ENCODE data around the gene SERPINA1. TPM values are rescaled to one million over a fixed set of nuclear protein-coding genes. Genes with fewer than 3 reads are reported as not detected.

Gene SERPINA1
- total RNA-seq, 1 donor from 2014 or later: 0.58 TPM

DNA sequence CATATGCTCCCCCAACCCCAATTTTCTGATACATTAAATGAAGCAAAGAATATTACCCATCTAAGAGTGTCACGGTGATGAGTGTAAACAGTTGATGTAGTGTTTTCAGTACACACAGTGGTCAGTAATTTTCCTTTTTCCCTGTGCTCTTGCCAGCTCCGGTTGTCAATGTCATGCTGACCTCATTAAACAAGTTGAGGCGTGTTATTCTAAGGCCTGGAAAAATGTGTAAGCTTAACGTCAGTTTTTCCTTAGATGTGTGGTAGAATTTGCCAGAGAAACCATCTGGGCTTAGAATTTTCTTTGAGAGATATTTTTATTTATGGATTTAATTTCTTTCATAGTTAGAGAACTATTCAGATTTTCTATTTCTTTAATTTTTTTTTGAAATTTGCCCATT is 53.5 kb downstream of the SERPINA1 start:
- peaks cover 8% of the 10 kb centered on the region for H3K9me3 Mint-ChIP-seq
- TF ChIP-seq, protein P1, sequence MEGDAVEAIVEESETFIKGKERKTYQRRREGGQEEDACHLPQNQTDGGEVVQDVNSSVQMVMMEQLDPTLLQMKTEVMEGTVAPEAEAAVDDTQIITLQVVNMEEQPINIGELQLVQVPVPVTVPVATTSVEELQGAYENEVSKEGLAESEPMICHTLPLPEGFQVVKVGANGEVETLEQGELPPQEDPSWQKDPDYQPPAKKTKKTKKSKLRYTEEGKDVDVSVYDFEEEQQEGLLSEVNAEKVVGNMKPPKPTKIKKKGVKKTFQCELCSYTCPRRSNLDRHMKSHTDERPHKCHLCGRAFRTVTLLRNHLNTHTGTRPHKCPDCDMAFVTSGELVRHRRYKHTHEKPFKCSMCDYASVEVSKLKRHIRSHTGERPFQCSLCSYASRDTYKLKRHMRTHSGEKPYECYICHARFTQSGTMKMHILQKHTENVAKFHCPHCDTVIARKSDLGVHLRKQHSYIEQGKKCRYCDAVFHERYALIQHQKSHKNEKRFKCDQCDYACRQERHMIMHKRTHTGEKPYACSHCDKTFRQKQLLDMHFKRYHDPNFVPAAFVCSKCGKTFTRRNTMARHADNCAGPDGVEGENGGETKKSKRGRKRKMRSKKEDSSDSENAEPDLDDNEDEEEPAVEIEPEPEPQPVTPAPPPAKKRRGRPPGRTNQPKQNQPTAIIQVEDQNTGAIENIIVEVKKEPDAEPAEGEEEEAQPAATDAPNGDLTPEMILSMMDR (IDR thresholded peaks at IDR 0.05; ENCODE audit: unreplicated experiment): no peak
- no peak overlapping the region for H3K4me3 Mint-ChIP-seq
- no peak for DNase-seq (ENCODE audit: low spot score in 2 of 2, unreplicated experiment in 2 of 2)
- H3K27me3 Mint-ChIP-seq (ENCODE audit: low read depth): no peaks in the 10 kb centered on the region
- no peaks in the 10 kb centered on the region for H3K4me1 Mint-ChIP-seq
- no peak overlapping the region for H3K27ac Mint-ChIP-seq
- no peaks in the 10 kb centered on the region for H3K36me3 Mint-ChIP-seq

DNA sequence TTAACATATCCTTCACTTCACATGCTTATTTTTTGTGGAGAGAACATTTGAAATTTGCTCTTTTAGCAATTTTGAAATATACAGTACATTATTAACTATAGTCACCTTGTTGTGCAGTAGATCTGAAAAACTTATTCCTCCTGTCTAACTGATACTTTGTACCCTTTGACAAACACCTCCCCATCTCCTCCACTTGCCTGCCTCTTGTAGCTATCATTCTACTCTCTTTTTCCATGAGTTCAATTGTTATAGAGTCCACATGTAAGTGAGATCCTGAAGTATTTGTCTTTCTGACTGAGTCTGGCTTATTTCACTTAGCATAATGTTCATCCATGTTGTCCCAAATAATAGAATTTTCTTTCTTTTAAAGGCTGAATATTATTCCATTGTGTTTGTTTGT is 55.8 kb downstream of the SERPINA1 start:
- Mint-ChIP-seq H3K36me3 (no peaks in the 10 kb centered on the region), H3K4me3 (no peak overlapping the region), H3K4me1 (no peaks in the 10 kb centered on the region), H3K27me3 (ENCODE audit: low read depth) (no peaks in the 10 kb centered on the region), H3K9me3 (peaks cover 8% of the 10 kb centered on the region), H3K27ac (no peak overlapping the region)
- TF ChIP-seq, protein P1 (IDR thresholded peaks at IDR 0.05; ENCODE audit: unreplicated experiment): no peak
- no peak for DNase-seq (ENCODE audit: low spot score in 2 of 2, unreplicated experiment in 2 of 2)

DNA sequence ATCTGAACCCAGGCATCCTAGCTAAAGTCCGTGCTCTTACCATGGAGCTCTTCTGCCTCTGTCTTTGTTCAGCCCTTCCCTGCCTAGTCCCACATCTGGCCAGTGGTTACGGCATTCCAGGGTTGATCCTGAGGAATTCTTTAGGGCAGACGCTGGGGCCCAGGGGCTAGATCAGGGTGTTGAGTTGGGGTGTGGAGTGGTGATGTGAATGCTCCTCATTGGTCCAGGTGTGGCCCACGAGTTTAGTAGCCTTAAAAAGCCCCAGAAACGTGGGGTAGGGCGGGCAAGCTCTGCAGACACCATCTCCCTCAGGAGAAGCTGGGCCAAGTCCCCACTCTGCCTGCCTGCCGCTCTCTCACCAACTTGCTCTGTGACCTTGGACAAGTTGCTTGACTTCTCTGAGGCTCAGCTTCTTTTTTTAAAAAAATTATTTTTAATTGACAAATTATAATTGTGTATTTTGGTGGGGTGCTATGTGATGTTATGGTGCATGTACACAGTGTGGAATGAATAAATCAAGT is 56.3 kb downstream of the SERPINA1 start:
- DNase-seq (ENCODE audit: low spot score in 2 of 2, unreplicated experiment in 2 of 2): no peak
- no peaks in the 10 kb centered on the region for H3K36me3 Mint-ChIP-seq
- no peak overlapping the region for H3K27ac Mint-ChIP-seq
- no peak overlapping the region for H3K4me3 Mint-ChIP-seq
- TF ChIP-seq, protein P1 (IDR thresholded peaks at IDR 0.05; ENCODE audit: unreplicated experiment): no peak
- no peaks in the 10 kb centered on the region for H3K4me1 Mint-ChIP-seq
- H3K9me3 Mint-ChIP-seq: peaks cover 4% of the 10 kb centered on the region
- H3K27me3 Mint-ChIP-seq (ENCODE audit: low read depth): no peaks in the 10 kb centered on the region

DNA sequence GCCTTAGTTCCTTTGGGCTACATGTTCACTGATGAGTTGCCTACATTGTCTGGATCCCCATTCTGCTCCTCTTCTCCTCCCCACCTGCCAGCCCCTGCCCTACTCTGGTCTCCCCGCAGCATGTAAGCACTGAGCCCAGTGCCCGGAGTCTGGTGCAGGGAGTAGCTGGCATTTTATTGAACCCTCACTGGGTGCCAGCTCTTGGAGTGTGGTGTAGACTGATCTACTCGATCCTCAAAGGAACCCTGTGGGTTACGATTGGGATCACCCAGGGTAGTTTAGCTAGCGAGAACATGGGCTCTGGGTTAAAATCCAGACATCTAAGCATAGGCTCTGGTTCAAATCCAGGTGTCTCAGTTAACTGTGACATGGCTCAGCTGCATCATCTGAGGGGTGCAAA is 56.9 kb downstream of the SERPINA1 start:
- no peak for DNase-seq (ENCODE audit: low spot score in 2 of 2, unreplicated experiment in 2 of 2)
- Mint-ChIP-seq H3K4me3 (no peak overlapping the region), H3K4me1 (no peaks in the 10 kb centered on the region), H3K27ac (no peak overlapping the region), H3K36me3 (no peaks in the 10 kb centered on the region), H3K9me3 (peaks cover 8% of the 10 kb centered on the region), H3K27me3 (ENCODE audit: low read depth) (no peaks in the 10 kb centered on the region)
- TF ChIP-seq, protein P1 (IDR thresholded peaks at IDR 0.05; ENCODE audit: unreplicated experiment): no peak

DNA sequence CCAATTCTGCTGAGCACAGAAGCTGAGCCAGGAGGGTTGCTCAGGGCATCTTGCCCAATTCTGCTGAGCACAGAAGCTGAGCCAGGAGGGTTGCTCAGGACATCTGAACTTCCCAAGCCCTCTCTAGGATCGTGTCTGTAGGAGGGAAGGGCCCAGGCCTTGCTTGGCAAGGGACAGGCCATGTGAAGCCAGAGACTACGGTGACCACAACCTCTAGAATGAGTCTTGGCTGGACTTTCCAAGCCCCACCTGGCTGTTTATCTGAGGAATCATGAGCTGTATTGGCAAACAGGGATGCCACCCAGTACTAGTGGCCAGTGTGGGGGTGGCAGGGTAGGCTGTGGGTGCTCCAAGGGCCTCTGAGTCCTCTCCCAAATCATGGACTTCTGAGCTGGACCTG is 57.5 kb downstream of the SERPINA1 start:
- no peak overlapping the region for H3K4me3 Mint-ChIP-seq
- no peak overlapping the region for H3K27ac Mint-ChIP-seq
- TF ChIP-seq, protein P1 (IDR thresholded peaks at IDR 0.05; ENCODE audit: unreplicated experiment): no peak
- H3K4me1 Mint-ChIP-seq: no peaks in the 10 kb centered on the region
- H3K9me3 Mint-ChIP-seq: peaks cover 9% of the 10 kb centered on the region
- DNase-seq (ENCODE audit: low spot score in 2 of 2, unreplicated experiment in 2 of 2): no peak
- no peaks in the 10 kb centered on the region for H3K27me3 Mint-ChIP-seq (ENCODE audit: low read depth)
- H3K36me3 Mint-ChIP-seq: no peaks in the 10 kb centered on the region

DNA sequence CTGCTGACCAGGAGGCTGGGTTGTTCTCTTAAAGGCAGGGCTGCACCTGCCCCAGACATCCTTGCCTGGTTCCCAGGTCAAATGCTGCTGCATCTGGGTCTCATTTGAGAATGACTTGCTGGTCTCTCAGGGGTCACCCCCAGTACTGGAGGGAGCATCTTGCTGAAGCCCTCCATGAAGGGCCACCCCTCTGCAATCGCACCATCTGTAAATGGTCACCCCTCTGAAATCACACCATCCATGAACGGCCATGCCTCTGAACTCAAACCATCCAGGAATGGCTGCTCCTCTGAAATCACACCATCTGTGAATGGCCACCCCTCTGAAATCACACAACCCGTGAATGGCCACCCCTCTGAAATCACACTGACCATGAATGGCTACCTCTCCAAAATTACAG is 58.0 kb downstream of the SERPINA1 start:
- Mint-ChIP-seq H3K27me3 (ENCODE audit: low read depth) (no peaks in the 10 kb centered on the region), H3K4me3 (no peak overlapping the region), H3K9me3 (peaks cover 9% of the 10 kb centered on the region), H3K27ac (no peak overlapping the region), H3K4me1 (no peaks in the 10 kb centered on the region), H3K36me3 (no peaks in the 10 kb centered on the region)
- TF ChIP-seq, protein P1 (IDR thresholded peaks at IDR 0.05; ENCODE audit: unreplicated experiment): no peak
- no peak for DNase-seq (ENCODE audit: low spot score in 2 of 2, unreplicated experiment in 2 of 2)

Data from mesothelial cell of epicardium (in vitro differentiated cells).